ENCODE data around the gene KRT14. TPM values are rescaled to one million over a fixed set of nuclear protein-coding genes. Genes with fewer than 3 reads are reported as not detected.

KRT14 gene
- total RNA-seq, 1 experiment from 2014 or later = 0.15 TPM

- H3F3A ChIP-seq (ENCODE audit: low read length, unreplicated experiment) = no peaks in the 10 kb centered on the region
- intact Hi-C loops (cut with micrococcal nuclease) = no loop called here
- H3K9me2 ChIP-seq (replicated peaks; ENCODE audit: low read length) = no peaks in the 10 kb centered on the region
- no peak overlapping the region for H3K4me2 ChIP-seq (ENCODE audit: low read length)
- no peaks in the 10 kb centered on the region for H3K79me2 ChIP-seq (ENCODE audit: low read length)
- ChIA-PET POLR2A (ENCODE audit: unreplicated experiment) (no interaction called here), CTCF (interaction anchor here (1.3 kb wide), 1 partner anchor 107 kb away, joined by 3 read pairs; no protein-coding TSS in a partner anchor)
- no peaks in the 10 kb centered on the region for H3K27me3 ChIP-seq (ENCODE audit: low read length)
- no peak overlapping the region for H3K4me3 ChIP-seq (ENCODE audit: low read length)
- no peak for TF ChIP-seq EZH2phosphoT487 (IDR thresholded peaks at IDR 0.05; ENCODE audit: borderline replicate concordance, low read length)
- TF ChIP-seq EZH2 (IDR thresholded peaks at IDR 0.05; ENCODE audit: low read length, unreplicated experiment) = no peak
- no peak for TF ChIP-seq CTCF (conservative IDR thresholded peaks at IDR 0.05; ENCODE audit: low read depth, low read length)
- no peaks in the 10 kb centered on the region for H3K9me3 ChIP-seq (ENCODE audit: low read length)
- no peak overlapping the region for H3K9ac ChIP-seq (ENCODE audit: low read length)
- no peaks in the 10 kb centered on the region for H3K36me3 ChIP-seq (ENCODE audit: low read depth, low read length)
- no TSS peak for BruUV-seq (replicated peaks)
- no peak overlapping the region for H3K27ac ChIP-seq (ENCODE audit: low read length)
- H2AFZ ChIP-seq (ENCODE audit: low read length) = no peak overlapping the region
- H4K20me1 ChIP-seq (ENCODE audit: low read length) = no peaks in the 10 kb centered on the region
- peaks cover 5% of the 10 kb centered on the region for H3K4me1 ChIP-seq (ENCODE audit: insufficient read depth, low read length)
- ATAC-seq (no peak), DNase-seq (no peak)
Measured at GRCh38 chr17:41555105-41555887, 31.4 kb downstream of the KRT14 start.

GRCh38 chr17:41553987-41554680, 32.6 kb downstream of the KRT14 start:
- no peak for ATAC-seq

More at GRCh38 chr17:41553987-41554680, 32.6 kb downstream of the KRT14 start:
- no peak overlapping the region for H3K9ac ChIP-seq (ENCODE audit: low read length)
- H3K36me3 ChIP-seq (ENCODE audit: low read depth, low read length) = no peaks in the 10 kb centered on the region
- no peak overlapping the region for H3K4me2 ChIP-seq (ENCODE audit: low read length)
- TF ChIP-seq EZH2 (IDR thresholded peaks at IDR 0.05; ENCODE audit: low read length, unreplicated experiment) = no peak
- TF ChIP-seq CTCF (conservative IDR thresholded peaks at IDR 0.05; ENCODE audit: low read depth, low read length) = no peak
- TF ChIP-seq EZH2phosphoT487 (IDR thresholded peaks at IDR 0.05; ENCODE audit: borderline replicate concordance, low read length) = no peak
- H4K20me1 ChIP-seq (ENCODE audit: low read length) = no peaks in the 10 kb centered on the region
- intact Hi-C loops (cut with micrococcal nuclease) = no loop called here
- BruUV-seq (replicated peaks) = no TSS peak
- no peak overlapping the region for H3K27ac ChIP-seq (ENCODE audit: low read length)
- CTCF ChIA-PET = no interaction called here
- H3K9me2 ChIP-seq (replicated peaks; ENCODE audit: low read length) = no peaks in the 10 kb centered on the region
- H3K4me3 ChIP-seq (ENCODE audit: low read length) = no peak overlapping the region
- no peaks in the 10 kb centered on the region for H3K79me2 ChIP-seq (ENCODE audit: low read length)
- POLR2A ChIA-PET (ENCODE audit: unreplicated experiment) = no interaction called here
- H3K9me3 ChIP-seq (ENCODE audit: low read length) = no peaks in the 10 kb centered on the region
- no peaks in the 10 kb centered on the region for H3K27me3 ChIP-seq (ENCODE audit: low read length)
- no peak for DNase-seq
- peaks cover 17% of the 10 kb centered on the region for H3K4me1 ChIP-seq (ENCODE audit: insufficient read depth, low read length)
- no peaks in the 10 kb centered on the region for H3F3A ChIP-seq (ENCODE audit: low read length, unreplicated experiment)
- H2AFZ ChIP-seq (ENCODE audit: low read length) = no peak overlapping the region
